Left hindlimb (tissue), 1 donor: ENCODE measurements around the gene TRAM1L1.
A peak's percentile ranks its signal among the peaks of the same experiment; 100 is the strongest.

ENCODE experiments used
- DNase-seq: peaks from one replicate; pipeline ENCODE4 v3.0.0-alpha.2; 2018

The TRAM1L1 gene

DNA sequence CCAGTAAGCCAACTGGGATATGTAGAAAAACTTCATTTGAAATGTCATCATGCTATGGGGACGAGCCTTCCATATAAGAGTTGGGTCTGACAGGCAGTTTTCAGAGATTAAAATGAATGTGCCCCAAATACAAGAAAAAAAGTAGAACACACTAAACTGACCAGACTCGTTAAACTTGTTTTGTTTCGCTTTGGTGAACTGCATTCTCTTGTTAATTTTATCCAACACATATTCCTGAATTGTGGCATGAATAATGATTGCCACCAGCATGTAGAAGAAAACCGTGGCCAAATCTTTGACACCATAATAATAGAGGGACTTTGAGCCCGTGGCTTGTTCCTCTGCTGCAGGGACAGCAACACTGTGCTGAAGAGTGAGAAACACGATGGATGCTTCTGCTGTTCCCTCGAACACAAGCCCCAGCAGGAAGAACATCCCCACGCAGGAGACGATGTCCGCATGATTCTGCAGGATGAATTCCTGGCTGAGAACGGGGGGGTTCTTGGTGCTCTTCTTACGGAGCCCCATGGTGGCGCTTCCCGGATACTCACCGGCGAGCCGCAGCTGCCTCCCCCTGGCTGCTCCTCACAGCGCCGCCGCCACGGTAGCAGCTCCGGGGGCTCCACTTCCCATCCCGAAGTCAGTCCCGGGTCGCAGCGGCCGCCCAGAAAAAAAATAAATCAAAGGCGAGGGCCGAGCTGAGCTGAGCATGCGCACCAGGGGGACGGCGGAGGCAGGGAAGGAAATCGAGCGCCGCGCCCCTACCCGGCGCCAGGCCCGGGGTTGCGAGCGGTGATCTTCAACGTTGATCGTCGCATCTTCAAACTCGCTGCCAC is at the start of gene TRAM1L1:
TRAM1L1 (minus strand) TSS at position 711 of the 836 bp plus-strand sequence; CDS start at position 528, 183 bp downstream.
- DNase-seq = peak; percentile 89

DNA sequence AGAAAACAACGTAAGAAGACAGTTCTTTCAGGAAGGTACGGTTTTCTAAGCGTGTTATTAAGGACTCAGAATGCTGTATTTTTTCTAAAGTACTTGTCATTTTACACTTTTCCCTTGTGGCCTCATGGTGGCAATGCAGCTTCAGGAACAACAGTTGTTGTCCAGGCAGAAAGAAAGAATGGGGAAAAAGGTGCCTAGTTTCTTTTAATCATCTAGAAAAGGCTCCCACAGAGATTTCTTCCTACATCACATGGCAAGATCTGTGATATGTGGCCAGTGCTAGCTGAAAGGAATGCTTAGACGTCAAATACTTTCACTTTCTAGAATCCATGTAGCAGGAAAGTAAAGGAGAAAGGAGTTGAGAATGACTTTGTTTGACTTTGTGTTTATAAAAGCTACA is 49.0 kb upstream of the TRAM1L1 start:
- no peak for DNase-seq

DNA sequence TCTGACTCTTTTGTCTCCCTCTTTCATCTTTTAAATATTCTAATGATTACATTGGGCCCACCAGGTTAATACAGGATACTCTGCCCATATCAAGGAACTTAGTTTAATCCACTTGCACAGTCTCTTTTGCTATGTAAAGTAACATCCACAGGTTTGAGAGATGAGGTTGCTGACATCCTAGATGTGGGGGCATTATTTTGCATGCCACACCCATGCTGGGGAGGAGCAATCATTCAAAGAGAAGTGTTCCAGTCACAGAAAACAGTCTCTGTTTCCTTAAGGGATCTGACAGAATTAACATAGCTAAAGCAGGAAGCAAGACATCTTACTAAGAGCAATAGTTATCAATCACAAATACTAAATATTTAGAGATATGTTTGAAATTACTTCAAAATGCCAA is 11.5 kb upstream of the TRAM1L1 start:
- DNase-seq = no peak

DNA sequence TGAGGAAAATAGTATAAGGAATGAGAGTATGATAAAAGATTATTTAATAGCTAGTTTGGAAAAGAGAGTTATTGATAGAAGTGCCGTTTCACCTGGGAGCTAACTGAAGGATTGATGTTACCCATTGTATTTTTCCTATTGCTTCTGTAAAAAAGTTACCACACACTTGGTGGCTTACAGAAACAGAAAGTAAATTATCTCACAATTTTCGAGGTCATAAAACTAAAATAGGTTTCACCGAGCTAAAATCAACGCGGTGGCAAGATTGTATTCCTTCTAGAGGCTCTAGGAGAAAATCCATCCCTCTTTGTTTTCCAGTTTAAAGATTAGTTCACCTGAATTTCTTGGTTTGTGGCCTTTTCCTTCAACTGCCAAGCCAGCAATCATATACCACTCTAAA is 11.1 kb upstream of the TRAM1L1 start:
- no peak for DNase-seq

DNA sequence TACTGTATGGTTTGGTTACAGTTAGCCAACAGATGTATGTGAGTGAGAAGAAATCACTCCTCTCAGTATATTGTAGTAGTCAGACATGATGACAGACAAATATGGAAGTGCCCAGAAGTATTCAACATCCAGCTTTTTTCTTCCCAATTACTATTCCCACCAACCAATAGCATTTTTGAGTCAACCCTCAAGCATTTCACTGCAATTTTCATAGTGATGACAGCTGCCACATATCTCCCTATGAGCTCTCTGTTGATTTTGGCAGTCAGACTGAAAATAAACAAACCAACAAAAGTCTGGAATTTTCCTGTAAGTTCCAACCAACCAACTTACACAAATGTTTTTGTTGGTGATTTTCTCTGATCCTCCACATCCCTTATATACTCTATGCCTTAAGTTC is 8.2 kb upstream of the TRAM1L1 start:
- DNase-seq = no peak

DNA sequence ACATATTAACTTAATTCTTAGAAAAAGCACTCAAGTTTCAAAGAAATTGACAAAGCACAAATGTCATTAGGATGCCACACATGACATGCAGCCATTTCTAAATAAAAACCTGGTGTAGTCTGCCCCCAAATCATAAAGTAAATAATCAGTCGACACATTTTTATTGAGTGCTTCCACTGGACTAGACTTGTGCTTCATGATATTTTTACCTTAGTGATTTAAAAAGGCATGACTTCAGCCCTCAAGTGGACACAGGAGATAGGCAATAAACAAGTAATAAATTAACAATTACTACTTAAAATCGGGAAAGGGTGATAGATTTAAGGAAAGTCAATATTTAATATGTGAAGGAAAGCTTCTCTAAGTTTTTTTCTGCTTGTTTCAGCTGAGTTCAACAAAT is 7.6 kb downstream of the TRAM1L1 start:
- no peak for DNase-seq

DNA sequence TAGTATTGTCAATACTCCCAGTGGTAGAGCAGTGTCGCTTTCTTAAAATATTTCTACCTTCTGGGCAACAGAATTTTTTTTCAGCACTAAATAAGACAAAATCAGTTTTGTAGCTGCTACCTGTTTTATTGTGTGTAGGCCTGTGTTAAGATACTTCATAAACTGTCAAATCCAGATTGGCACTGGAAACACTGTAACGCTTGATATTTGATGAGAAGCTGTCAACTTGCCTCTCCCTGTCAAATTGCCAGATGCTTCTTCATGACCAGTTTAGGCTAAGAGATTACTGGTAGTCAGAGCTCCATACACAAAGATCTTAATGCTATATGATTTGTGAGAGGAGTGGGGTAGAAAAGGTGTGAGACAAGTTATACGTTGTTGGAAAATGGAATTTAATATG is 17.3 kb downstream of the TRAM1L1 start:
- no peak for DNase-seq

DNA sequence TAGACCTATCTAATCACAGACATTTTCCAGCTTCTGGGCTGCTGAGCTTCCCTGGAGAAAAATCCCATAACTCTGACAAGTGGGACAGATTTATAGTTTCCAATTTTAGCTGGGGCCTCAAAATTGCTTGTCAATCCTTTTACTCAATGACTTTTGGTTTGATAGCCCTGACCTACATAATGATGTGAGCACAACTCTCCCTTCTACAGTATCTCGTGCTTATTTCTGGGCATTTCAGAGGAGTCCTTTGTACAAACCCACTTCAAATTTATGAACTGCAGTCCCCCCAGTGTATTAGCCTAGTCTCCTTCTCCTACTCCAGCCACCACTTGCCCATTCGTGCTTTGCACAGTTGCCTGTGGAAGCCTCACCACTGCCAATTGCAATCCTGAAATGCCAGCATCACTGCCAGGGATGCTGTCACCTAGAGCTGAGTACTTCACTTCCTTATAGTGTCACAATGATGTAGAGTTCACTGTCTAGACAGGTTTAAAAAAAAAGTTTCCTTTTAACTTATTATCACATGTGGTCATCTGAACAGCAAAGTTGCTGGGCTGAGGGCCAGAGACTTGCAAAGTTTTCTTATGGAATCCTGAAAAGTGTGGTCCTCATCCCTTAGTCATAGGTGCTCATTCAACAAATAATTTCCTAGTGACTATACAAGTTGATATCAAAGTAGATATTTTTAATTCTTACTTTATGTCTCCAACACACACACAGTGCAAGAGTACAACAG is 21.2 kb downstream of the TRAM1L1 start:
- DNase-seq = no peak

DNA sequence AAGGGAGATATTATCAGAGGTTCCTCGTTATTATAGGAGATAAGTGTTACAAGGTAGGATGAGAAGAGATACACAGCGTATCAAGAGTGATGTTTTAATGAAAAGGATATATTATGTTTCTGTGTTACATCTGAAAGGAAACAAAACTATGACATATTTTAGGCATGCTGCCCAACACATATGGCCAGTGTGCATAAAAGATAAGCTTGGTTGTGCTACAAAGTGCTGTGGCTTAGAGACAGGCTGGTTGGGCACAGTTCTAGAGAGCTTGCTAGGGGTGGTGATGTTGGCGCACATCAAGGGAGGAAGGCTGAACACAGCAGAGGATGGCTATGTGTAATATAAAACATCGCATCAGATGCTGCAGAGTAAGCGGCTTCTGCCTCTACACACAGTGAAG is 42.4 kb downstream of the TRAM1L1 start:
- no peak for DNase-seq
